NCI-H2196 (cell line): ENCODE measurements around the gene FARSA.
A peak's percentile ranks its signal among the peaks of the same experiment; 100 is the strongest.
"Not testable (repeated sequence)": the region's sequence is repeated elsewhere in the genome, so short reads cannot be mapped to it uniquely, and the experiment has no call there.

Experiments
- DNase-seq: peaks from one replicate; lab custom pipeline; 2025; ENCODE audit not compliant: unreplicated experiment; lab: John Stamatoyannopoulos, UW

Gene FARSA

GRCh38 chr19:12891553-12892021, 41.9 kb downstream of the FARSA start:
- no peak for DNase-seq

DNA sequence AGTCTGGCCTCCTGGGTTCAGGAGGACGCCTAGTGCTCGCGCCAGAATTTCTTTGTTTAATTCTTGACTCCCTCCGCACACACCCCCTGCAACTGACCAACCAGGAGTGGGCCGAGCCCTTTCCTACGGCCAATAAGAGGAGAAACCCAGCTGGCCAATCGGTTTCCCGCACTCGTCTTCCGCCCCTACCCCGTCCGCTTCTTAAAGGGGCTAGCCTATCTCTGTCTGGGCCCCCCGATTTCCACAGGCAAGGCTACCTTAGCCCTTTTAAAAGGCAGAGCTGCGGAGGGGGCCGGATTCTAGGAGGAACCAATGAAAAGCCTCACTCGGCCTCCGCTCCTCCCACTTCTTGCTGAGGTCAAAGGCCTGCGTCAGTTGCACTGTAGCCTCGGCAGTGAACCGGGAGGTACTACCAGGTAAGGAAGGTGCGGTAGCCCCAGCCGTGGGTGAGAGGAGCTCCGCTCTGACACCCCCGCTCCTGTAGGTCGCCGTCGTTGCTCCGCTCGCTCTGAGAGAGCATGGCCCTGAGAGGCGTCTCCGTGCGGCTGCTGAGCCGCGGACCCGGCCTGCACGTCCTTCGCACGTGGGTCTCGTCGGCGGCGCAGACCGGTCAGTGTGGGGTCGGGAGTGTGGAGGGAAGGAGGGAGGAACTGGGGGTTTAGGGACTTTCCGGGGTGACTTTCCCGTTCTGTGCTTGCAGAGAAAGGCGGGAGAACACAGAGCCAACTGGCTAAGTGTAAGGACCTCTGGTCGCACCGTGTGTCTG, 42.5 kb downstream of the FARSA start, which contains the start of gene GCDH:
TSS of gene GCDH (plus strand) at position 374 of the 766 bp plus-strand sequence. CDS start at position 519, 145 bp downstream.
- DNase-seq = peak; percentile 97

DNA sequence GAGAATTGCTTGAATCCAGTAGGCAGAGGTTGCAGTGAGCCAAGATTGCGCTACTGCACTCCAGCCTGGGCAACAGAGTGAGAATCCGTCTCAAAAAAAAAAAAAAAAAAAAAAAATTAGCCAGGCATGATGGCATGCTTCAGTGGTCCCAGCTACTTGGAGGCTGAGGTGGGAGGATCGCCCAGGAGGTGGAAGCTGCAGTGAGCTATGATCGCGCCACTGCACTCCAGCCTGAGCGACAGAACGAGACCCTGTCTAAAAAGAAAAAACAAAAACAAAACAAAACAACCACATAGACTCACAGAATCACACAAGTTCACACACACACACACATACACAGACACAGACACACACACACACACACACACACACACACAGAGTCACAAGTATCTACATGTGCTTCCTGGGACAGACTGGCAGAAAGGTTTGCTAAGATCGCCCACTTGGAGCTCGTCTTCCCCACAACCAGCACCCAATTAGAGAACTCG, 43.2 kb downstream of the FARSA start:
- not testable (repeated sequence) for DNase-seq

DNA sequence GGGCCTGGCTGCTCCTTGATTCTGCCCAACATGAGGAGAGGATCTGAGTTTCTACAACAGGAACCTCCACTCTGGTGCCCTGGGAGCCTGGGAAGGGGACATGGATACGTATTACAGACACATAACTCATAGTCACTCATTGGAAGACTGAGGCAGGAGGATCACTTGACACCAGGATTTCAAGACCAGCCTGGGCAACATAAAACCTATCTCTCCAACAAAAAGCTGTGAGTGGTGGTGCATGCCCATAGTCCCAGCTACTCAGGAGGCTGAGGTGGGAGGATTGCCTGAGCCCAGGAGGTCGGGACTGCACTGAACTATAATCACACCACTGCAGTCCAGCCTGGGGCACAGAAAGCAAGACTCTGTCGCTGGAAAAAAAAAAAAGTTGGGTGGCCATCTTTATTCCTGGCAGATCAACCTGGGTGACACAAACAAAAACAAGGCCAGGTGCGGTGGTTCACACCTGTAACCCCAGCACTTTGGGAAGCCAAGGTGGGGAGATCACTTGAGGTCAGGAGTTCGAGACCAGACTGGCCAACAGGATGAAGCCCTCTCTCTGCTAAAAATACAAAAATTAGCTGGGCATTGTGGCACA, 45.4 kb downstream of the FARSA start:
- no peak for DNase-seq

DNA sequence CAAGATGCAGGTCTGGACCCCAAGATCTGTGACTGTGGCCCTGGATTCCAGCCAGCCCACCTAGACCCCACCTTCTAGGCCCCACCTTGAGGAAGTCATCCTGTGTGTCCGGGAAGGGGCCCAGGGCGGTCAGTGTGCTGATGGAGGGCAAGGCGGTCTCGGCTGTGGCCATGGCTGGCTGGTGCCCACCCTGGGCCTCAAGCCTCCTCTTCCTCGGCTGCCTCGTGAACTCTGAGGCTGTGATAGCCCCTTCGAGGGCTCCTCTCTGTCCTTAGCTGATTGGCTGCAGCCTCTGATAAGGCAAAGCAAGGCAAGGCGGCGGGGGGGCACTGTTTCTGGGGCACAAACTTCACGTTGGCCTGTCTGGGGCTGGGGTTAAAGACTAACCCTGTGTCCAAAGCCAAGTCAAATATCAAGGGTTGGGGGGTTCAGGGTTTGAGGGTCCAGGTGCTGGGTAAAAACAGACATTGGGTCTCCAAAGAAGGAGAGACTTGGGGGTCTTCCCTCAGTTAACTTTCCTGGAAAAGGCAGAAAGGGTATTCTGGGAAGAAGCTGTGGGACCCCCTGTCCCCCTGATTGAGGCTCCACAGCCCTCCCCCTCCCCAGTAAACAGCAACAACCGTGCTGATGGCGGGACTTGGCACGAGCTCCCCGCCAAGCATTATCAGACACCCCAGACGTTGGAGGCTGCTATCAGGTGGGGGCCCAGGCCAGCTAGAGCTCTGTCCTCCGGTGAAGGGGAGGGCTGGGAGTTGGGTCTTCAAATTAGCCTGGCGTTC, 46.4 kb downstream of the FARSA start, which contains the start of gene KLF1:
TSS of gene KLF1 (minus strand) at position 233 of the 779 bp plus-strand sequence. CDS start at position 172, 61 bp downstream.
- DNase-seq = no peak

DNA sequence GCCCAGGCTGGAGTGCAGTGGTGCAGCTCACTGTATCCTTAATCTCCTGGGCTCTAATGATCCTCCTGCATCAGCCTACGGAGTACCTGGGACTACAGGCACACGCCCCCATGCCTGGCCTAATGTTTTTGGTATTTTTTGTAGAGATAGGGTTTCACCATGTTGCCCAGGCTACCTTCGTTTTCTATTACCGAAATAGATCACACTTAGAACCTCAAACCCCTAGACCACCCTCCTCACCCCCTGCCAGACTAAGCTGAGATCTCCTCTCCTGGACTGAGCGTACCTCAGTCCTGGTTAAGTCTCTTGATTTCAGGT, 46.9 kb downstream of the FARSA start:
- DNase-seq = no peak

GRCh38 chr19:12885749-12886650, 47.5 kb downstream of the FARSA start:
- DNase-seq = no peak

GRCh38 chr19:12884926-12885748, 48.4 kb downstream of the FARSA start:
- peak; percentile 96 for DNase-seq

- DNase-seq = no peak
Measured at GRCh38 chr19:12884627-12884925, 48.9 kb downstream of the FARSA start.

DNA sequence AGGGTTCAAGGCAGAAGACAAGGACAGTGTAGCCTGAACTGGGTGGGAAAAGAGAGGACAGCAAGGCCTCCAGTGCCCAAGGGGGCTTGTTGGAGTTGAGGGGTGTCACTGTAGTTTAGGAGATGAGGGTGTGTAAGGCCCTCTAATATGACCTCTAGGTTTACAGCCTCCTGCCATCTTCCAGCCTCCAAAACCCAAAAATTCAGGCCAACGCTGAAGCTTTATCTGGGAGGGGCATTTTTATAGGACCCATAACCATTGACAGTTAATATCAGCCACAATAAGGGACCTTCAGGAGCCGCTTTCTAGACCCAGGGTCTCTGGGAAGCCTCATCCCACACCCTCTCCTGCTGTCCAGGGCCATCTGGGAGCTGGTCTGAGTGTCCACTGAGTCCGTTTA, 49.3 kb downstream of the FARSA start:
- DNase-seq = no peak

DNA sequence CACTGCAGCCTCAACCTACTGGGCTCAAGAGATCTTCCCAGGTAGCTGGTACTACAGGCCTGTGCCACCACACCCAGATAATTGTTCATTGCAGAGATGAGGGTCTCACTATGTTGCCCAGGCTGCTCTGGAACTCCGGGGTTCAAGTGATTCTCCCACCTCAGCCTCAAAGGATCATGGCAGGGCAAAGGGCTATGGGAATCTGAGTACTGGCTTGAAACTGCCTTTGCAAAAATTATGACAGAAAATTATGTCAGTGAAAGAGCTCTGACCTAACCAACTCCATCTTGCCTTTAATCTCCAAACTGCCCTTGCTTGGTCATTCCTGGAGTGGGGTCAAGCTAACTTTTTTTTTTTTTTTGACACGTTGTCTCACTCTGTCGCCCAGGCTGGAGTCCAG, 50.9 kb downstream of the FARSA start:
- DNase-seq = no peak

GRCh38 chr19:12881172-12881808, 52.2 kb downstream of the FARSA start, which contains the start of gene DNASE2:
TSS of gene DNASE2 (minus strand) at chr19:12881449. CDS start at chr19:12881375, 74 bp downstream.
- peak; percentile 96 for DNase-seq

DNA sequence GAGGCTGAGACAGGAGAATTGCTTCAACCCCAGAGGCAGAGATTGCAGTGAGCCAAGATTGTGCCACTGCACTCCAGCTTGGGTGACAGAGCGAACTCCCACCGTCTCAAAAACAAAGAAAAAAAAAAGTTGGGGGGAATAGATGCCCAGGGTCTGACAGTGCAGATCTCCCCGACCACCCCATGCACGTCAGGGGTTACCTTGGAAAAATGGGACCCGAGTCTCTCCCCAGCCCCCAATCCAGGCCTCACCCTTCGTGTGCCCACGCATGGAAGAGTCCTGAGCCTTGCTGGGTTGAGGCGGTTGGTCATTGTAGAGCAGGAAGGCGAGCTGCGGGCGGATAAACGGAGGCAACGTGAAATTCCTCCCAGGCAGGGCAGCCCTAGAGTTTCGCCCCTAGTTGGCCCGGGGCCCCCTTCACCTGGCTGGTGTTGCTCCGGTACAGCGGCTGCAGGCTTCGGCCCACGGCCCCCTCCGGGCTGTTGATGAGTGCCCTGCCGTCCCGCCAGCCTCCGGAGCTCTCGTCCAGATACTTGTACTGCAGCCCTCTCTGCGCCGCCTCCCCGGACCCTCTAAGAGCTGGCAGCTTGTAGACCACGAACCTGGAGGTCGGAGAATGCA, 52.9 kb downstream of the FARSA start:
- DNase-seq = no peak

DNA sequence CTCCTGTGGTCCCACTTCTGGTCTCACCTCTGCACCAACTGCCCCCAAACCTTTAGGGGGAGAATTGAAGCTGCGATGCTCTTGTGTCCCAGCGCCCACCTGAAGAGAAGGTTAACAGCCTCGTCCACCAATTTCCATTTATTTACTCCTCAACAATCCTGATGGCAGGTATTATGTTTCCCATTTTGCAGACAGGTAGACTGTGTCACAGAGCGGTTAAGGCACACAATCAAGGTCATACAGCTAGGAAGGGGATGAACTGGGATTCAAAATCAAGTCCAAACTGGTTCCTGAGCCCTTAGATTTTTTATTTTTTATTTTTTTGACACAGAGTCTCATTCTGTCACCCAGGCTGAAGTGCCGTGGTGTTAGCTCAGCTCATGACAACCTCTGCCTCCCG, 58.4 kb downstream of the FARSA start:
- DNase-seq = no peak

- no peak for DNase-seq
Measured at GRCh38 chr19:12873891-12874745, 59.4 kb downstream of the FARSA start.

GRCh38 chr19:12872941-12873890, 60.3 kb downstream of the FARSA start:
- peak; percentile 21 for DNase-seq
